HG02943 (cell line): ENCODE results near the gene PIP5K1C.

Experiments
- ATAC-seq: cut with Tn5 transposase; IDR thresholded peaks from one replicate; pipeline ENCODE4 v1.9.1; 2021; ENCODE audit warnings: mild to moderate bottlenecking, low read depth, moderate library complexity; ENCODE audit not compliant: unreplicated experiment

Gene PIP5K1C

GRCh38 chr19:3695986-3696659, 4.1 kb downstream of the PIP5K1C start:
- ATAC-seq, result no peak

GRCh38 chr19:3695124-3695733, 5.0 kb downstream of the PIP5K1C start:
- ATAC-seq, result no peak

- no peak for ATAC-seq
These were observed 5.7 kb downstream of the PIP5K1C start for GRCh38 chr19:3694361-3695123.

- ATAC-seq, result no peak
These were observed 7.0 kb downstream of the PIP5K1C start for GRCh38 chr19:3693025-3693925.

GRCh38 chr19:3692141-3693024, 7.9 kb downstream of the PIP5K1C start:
- ATAC-seq, result no peak

GRCh38 chr19:3691726-3692125, 8.5 kb downstream of the PIP5K1C start:
- no peak for ATAC-seq

GRCh38 chr19:3691372-3691716, 8.9 kb downstream of the PIP5K1C start:
- no peak for ATAC-seq

GRCh38 chr19:3690551-3691371, 9.5 kb downstream of the PIP5K1C start:
- no peak for ATAC-seq

- ATAC-seq, result no peak
These were observed 12.2 kb downstream of the PIP5K1C start for GRCh38 chr19:3687774-3688706.

- no peak for ATAC-seq
These were observed 12.9 kb downstream of the PIP5K1C start for GRCh38 chr19:3687393-3687773.

- no peak for ATAC-seq
These were observed 15.4 kb downstream of the PIP5K1C start for GRCh38 chr19:3684817-3685410.

GRCh38 chr19:3684054-3684816, 16.0 kb downstream of the PIP5K1C start:
- ATAC-seq, result no peak

- no peak for ATAC-seq
These were observed 16.7 kb downstream of the PIP5K1C start for GRCh38 chr19:3683405-3684053.

- no peak for ATAC-seq
These were observed 17.4 kb downstream of the PIP5K1C start for GRCh38 chr19:3682741-3683404.

GRCh38 chr19:3682286-3682685, 18.0 kb downstream of the PIP5K1C start:
- no peak for ATAC-seq

GRCh38 chr19:3680939-3681338, 19.3 kb downstream of the PIP5K1C start:
- ATAC-seq, result no peak
